Measurements from ENCODE around the gene SBF2. TPM values are rescaled to one million over a fixed set of nuclear protein-coding genes. Genes with fewer than 3 reads are reported as not detected.
"Not testable (repeated sequence)": the region's sequence is repeated elsewhere in the genome, so short reads cannot be mapped to it uniquely, and the experiment has no call there.

Gene SBF2
- total and polyA plus RNA-seq, 3 donors from 2014 or later: 27.8 to 52.8 (median 48.7) TPM

DNA sequence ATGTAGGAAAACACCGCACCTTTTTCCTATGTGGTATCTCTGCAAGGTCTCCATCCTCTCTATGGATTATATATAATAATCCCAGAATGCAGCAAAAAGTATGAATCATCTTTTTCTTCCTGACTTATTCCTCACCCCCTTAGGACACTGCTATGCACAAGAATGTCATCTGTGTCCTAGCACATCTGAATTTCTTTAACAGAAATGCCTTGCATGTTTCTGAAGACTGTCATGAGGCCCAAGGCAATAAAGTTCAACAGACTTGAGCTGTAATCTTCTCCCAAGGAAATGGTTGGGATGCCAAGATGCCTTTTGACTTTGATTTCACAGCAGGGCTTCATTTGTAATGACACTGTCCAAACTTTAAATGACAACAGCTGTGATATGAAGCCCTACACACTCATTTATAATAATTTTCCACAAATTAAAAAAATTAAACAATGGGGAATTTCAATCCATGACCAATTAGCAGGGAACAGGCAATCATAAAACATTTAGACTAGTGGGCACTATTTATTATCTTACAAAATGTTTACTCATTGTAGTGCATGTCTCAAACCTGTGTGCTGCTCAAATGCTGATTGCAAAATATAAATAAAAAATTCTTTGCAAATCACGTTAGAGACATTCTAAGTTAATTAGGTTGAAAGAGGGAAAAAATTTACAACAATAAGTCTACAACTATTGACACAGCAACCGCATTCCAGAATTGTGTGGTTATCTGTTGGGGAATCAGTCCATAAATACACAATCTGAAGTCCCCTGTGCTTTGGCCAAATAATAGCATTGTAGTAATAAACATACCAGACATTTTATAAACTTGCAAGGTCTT lies 387.8 kb downstream of the SBF2 start:
- no peak overlapping the region for H3K27ac ChIP-seq
- no peak for DNase-seq
- no peak overlapping the region for H3K4me3 ChIP-seq
- H3K4me1 ChIP-seq: peaks cover 11% of the 10 kb centered on the region
- 50 to 66% methylated on average over 3 of the region's 3 CpGs for WGBS, 2 donors
- no peaks in the 10 kb centered on the region for H3K9me3 ChIP-seq
- no peaks in the 10 kb centered on the region for H3K27me3 ChIP-seq
- intact Hi-C loops (cut with DNase I; ENCODE audit: low total_unique reads): no loop called here
- TF ChIP-seq, protein P1, sequence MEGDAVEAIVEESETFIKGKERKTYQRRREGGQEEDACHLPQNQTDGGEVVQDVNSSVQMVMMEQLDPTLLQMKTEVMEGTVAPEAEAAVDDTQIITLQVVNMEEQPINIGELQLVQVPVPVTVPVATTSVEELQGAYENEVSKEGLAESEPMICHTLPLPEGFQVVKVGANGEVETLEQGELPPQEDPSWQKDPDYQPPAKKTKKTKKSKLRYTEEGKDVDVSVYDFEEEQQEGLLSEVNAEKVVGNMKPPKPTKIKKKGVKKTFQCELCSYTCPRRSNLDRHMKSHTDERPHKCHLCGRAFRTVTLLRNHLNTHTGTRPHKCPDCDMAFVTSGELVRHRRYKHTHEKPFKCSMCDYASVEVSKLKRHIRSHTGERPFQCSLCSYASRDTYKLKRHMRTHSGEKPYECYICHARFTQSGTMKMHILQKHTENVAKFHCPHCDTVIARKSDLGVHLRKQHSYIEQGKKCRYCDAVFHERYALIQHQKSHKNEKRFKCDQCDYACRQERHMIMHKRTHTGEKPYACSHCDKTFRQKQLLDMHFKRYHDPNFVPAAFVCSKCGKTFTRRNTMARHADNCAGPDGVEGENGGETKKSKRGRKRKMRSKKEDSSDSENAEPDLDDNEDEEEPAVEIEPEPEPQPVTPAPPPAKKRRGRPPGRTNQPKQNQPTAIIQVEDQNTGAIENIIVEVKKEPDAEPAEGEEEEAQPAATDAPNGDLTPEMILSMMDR (IDR thresholded peaks at IDR 0.05): no peak
- no peak for TF ChIP-seq POLR2A (IDR thresholded peaks at IDR 0.05)
- no peaks in the 10 kb centered on the region for H3K36me3 ChIP-seq (ENCODE audit: low read depth, missing control alignments)

DNA sequence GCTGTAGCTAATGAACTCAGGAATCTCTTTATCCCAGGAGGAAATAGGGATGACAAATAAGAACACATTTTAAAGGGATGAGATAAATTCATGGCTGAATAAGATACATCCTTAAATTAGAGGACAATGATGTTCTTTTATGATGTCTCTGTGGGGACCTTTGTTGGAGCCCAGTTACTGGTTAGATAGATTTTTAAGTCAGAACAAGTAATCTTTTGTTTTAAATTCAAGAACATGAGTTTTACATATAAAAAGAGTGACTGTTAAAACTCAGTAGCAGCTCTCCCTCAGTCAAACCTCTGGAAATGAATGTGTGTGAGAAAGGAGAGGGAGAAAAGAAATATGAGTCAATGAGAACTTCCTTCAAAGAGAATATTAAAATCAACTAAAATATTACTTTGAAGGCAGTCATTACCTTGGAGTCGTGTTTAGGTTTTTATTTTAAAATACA lies 388.5 kb downstream of the SBF2 start:
- no peak for TF ChIP-seq POLR2A (IDR thresholded peaks at IDR 0.05)
- TF ChIP-seq, protein P1 (IDR thresholded peaks at IDR 0.05): no peak
- Histone ChIP-seq H3K9me3 (no peaks in the 10 kb centered on the region), H3K36me3 (ENCODE audit: low read depth, missing control alignments) (no peaks in the 10 kb centered on the region), H3K27me3 (no peaks in the 10 kb centered on the region), H3K27ac (no peak overlapping the region), H3K4me3 (no peak overlapping the region), H3K4me1 (peaks cover 11% of the 10 kb centered on the region)
- DNase-seq: no peak
- 64% methylated on average over 1 of the region's 1 CpG for WGBS, 2 donors
- intact Hi-C loops (cut with DNase I; ENCODE audit: low total_unique reads): no loop called here

DNA sequence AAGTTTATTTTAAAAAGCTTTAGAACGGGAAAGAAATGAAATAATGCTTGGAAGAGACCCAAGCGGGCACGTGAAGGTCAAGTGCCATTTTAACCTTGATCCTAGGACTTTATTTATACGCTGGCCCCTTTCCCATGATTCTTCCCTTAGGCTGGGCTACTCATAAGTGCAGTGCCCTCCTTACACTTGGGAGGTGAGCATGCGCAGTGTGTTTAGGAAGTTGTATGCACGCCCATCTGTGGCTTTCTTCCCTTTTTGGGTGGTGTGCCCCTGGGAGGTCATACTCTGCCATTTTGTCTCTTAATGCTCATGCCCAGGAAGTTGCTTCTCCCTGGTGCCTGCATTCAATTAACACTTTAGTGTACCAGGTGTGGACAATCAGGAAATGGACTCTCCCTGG lies 390.4 kb downstream of the SBF2 start:
- no peak overlapping the region for H3K4me3 ChIP-seq
- intact Hi-C loops (cut with DNase I; ENCODE audit: low total_unique reads): no loop called here
- WGBS, 2 donors: 75 to 83% methylated on average over 6 of the region's 6 CpGs
- TF ChIP-seq, protein P1 (IDR thresholded peaks at IDR 0.05): no peak
- no peak for TF ChIP-seq POLR2A (IDR thresholded peaks at IDR 0.05)
- H3K27ac ChIP-seq: no peak overlapping the region
- no peaks in the 10 kb centered on the region for H3K36me3 ChIP-seq (ENCODE audit: low read depth, missing control alignments)
- no peaks in the 10 kb centered on the region for H3K27me3 ChIP-seq
- no peak for DNase-seq
- peaks cover 11% of the 10 kb centered on the region for H3K4me1 ChIP-seq
- no peaks in the 10 kb centered on the region for H3K9me3 ChIP-seq

DNA sequence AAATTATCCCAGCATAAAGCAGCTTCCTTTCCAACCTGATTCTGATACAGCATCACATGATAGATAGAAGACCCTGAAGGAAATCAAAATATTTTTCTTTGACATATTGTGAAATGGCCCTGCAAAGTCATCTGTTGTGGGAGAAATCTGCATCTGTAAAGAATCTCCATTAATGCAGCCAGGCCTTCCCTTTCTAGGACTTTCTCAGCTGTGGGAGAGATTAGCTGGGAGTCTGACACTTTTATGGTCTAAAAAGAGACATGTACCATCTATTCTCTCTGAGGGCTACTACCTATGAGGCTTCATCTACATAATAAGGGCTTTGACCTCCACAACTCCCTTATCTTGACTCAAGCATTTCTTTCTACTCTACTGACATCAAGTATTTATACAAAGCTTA lies 392.1 kb downstream of the SBF2 start:
- no peak for DNase-seq

DNA sequence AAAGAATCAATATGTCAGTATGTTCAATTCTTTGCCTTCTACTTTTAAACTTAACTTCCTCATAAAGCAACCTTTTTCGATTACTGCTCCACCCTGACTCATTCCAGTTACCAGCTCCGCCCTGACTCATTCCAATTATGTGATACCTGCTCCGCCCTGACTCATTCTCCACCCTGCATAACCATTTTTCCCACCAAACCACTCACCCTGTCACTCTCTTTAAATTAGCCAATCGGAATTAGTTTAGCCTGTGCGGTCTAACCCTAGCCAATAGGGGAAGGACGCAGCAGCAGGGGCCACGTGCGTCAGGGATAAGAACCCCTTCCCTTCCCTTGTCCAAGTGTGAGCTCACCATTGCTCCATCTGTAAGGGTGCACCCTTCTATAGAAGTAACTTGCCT lies 393.8 kb downstream of the SBF2 start:
- intact Hi-C loops (cut with DNase I; ENCODE audit: low total_unique reads); H3K4me1 ChIP-seq; H3K36me3 ChIP-seq (ENCODE audit: low read depth, missing control alignments); H3K27me3 ChIP-seq; H3K9me3 ChIP-seq; H3K27ac ChIP-seq; H3K4me3 ChIP-seq; DNase-seq: not testable (repeated sequence)
- 95 to 97% methylated on average over 8 of the region's 8 CpGs for WGBS, 2 donors

More for the DNA sequence above, 392.1 kb downstream of the SBF2 start:
- Histone ChIP-seq H3K27me3 (no peaks in the 10 kb centered on the region), H3K36me3 (ENCODE audit: low read depth, missing control alignments) (no peaks in the 10 kb centered on the region), H3K4me3 (no peak overlapping the region), H3K27ac (no peak overlapping the region), H3K4me1 (peaks cover 11% of the 10 kb centered on the region), H3K9me3 (no peaks in the 10 kb centered on the region)
- intact Hi-C loops (cut with DNase I; ENCODE audit: low total_unique reads): no loop called here
- TF ChIP-seq, protein P1 (IDR thresholded peaks at IDR 0.05): no peak
